Activated CD8-positive, alpha-beta memory T cell treated with anti-CD3 and anti-CD28 coated beads, Interleukin-2, amount 50 U/mL, for 48 hours (primary cell): Measurements from ENCODE around the gene PSMD6.

Source experiments
- DNase-seq: peaks from one replicate; pipeline ENCODE4 v3.0.0-alpha.2; 2020

The PSMD6 gene

DNA sequence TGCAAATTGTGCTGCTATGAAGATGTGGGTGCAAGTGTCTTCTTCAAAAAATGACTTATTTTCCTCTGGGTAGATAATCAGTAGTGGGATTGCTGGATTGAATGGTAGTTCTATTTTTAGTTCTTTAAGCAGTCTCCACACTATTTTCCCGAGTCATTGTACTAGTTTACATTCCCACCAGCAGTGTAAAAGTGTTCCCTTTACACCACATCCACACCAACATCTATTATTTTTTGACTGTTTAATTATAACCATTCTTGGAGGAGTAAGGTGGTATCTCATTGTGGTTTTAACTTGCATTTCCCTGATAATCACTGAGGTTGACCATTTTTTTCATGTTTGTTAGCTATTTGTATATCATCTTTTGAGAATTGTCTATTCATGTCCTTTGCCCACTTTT lies 19.7 kb upstream of the PSMD6 start:
- DNase-seq: no peak

GRCh38 chr3:64039981-64040733 lies 16.9 kb upstream of the PSMD6 start:
- DNase-seq: no peak

DNA sequence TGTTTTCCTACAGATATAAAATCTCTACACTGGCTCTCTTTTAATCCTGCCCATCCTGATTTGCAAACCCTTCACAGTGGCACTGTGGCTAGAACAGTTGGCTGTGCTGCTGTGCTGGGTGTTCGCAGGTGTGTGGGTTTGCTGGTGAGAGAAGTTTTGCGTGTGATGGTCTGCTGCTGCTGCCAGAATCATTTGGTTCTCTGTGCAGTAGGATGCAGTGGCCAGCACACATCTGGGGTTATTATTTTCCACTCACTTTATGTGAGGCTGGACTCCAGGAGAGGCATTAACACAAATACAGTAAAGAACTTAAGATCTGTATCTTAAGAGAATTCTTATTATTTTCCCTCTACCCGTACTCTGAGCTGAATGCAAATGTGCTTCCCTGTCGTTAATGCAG lies 16.0 kb upstream of the PSMD6 start:
- no peak for DNase-seq

DNA sequence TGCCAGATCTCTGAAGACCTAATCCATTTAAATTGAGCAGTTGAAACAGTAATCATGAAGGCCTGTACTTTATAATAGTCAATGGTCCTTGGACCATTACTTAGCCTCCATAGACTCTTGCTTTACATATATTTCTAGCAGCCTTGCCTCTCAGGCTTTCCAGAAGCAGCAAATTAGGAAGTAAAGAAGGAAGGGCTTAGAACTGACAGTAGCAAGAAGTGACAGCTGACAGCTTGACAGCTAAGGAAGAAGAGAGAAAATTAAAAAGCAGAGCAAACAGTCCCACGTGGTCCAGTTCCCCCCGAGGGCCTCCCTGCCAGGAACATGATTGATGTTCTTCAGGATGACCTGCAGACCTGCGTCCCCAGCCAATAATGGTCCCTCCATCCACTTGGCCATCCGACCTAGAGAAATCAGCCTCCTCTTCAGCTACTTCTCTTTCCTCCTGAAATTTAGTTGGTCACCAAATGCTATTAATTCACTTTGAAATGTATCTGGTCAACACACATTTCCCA lies 15.0 kb upstream of the PSMD6 start:
- no peak for DNase-seq

- no peak for DNase-seq
Observed at GRCh38 chr3:64037084-64037483, 13.8 kb upstream of the PSMD6 start.

GRCh38 chr3:64033069-64033468 lies 9.8 kb upstream of the PSMD6 start:
- DNase-seq: no peak

- no peak for DNase-seq
Observed at GRCh38 chr3:64031540-64032508, 8.5 kb upstream of the PSMD6 start.

DNA sequence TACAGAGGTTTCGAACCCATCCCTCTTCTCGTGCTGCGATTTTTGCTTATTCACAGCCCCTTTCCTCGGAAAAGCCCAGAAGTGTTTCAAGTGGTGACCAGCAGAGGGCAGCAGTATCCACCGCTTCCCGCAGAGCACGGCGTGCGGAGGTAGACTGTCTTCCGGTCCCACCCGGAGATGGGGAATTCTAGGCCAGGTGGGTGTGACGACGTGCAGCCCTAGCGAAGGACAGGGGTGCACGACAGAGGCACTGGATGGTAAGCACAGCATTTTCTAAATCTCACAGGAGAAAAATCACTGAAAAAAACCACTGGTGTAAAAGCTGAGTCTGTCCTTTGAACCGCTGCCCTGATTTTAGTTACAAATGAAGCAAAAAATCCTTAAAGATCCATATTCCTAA lies 7.4 kb upstream of the PSMD6 start:
- peak; percentile 86 for DNase-seq

GRCh38 chr3:64029287-64029686 lies 6.0 kb upstream of the PSMD6 start:
- DNase-seq: no peak

GRCh38 chr3:64028754-64029153 lies 5.5 kb upstream of the PSMD6 start:
- no peak for DNase-seq

DNA sequence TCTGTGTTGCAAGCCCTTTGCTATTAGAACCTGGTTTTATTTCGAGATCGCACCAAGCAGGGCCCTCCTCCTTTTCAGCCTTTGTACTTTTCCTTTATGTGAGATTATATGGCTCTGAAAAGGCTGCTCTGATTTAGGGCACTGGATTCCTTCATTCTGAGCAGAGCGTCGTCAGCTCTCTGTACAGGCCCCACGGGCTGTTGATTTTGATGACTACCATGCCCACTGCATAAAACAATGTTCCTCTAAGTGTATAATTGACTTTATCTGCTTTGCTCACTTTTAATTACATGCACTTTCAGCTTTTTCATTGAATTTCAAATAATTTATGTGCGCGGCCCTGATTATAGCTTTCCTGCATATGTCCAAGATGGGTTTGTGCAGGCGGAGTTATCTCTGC lies 4.4 kb upstream of the PSMD6 start:
- no peak for DNase-seq

DNA sequence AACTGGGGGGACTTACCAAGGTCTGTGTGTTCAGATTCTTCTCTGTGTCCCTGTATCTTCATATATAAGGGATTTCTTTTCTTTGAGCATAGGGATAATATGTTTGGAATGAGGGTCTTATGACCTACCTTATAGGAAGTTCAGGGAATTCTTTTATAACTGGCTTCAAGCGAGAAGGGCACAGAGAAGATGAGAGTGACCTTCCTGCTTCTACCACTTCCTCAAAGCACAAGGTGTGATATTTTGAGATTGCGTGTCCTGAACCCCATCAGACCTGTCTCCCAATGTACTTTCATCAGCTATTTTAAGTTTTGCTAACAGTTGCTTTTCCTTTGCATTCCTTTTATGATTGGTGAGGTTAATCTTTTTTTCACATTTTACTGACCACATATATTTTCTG lies 3.1 kb upstream of the PSMD6 start:
- no peak for DNase-seq

GRCh38 chr3:64023861-64024223 lies 548 bp upstream of the PSMD6 start:
- no peak for DNase-seq

DNA sequence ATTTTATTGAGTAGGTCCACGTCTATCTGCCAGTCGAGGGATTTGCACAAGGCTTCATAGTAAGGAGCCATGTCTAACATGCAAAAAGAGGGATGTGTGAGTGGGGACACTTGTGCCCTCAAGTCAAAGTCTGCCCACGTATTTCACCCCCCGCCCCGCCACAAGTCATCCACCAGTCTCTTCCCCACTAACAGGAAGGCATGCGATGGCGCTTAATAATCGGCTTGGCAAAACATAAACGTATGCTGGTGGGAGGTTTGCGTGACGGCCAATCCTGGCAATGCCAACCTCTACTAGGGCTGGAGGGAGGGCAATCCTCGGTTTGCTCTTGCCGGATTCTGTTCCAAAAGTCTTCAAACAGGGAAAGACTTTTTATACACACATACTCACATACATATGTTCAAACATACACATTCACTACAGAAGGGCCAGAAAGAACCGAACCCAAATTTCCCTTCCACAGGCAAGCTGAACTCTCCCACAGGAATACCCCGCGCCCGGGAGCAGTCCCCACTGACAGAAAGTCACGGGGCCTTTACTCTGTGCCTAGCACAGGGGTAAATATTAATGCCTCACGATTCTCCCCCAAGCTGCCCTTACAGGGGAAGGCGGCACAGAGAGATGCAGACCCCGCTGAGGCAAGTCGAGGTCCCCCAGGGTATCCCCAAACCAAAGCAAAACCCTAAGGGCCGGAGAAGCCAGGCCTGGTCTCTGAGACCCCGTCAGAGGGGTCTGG lies 675 bp downstream of the PSMD6 start:
- DNase-seq: peak; percentile 57

DNA sequence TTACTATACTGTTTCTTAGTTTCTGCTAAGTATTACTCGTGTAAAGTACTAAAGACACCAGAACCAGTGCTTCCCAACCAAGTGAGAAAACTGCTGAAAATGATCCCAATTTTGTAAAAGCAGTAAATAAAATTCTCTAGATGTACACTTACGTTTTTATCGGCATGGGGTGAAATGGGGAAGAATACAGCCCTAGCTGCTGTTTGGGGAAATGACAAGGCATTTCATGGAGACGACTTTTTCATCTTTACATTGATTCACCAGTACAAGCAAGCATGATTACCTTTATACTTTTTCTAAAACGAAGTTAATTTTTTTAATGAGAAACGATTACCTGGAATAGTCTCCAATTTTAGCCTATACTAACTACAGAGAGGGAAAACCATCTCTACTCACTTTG lies 1.4 kb downstream of the PSMD6 start:
- no peak for DNase-seq

- DNase-seq: no peak
Observed at GRCh38 chr3:64019879-64020278, 3.4 kb downstream of the PSMD6 start.

DNA sequence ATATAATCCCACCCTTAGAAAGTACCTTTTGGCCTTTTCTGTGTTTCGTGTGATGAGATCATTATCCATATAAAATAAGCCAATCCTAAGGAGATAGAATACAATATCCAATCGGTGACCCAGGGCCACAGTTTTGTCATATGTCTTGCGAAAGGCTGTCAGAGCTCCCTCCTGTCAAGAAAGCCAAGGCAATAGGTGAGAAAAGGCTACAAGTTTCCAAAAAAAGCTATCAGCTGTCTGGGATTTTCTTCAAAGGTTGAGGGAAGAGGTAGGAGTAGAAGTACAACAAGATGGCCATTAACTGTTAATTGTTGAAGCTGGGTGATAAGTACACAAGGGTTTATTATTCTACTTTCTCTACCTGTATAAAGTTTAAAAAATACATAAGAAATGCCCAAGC lies 4.0 kb downstream of the PSMD6 start:
- no peak for DNase-seq

DNA sequence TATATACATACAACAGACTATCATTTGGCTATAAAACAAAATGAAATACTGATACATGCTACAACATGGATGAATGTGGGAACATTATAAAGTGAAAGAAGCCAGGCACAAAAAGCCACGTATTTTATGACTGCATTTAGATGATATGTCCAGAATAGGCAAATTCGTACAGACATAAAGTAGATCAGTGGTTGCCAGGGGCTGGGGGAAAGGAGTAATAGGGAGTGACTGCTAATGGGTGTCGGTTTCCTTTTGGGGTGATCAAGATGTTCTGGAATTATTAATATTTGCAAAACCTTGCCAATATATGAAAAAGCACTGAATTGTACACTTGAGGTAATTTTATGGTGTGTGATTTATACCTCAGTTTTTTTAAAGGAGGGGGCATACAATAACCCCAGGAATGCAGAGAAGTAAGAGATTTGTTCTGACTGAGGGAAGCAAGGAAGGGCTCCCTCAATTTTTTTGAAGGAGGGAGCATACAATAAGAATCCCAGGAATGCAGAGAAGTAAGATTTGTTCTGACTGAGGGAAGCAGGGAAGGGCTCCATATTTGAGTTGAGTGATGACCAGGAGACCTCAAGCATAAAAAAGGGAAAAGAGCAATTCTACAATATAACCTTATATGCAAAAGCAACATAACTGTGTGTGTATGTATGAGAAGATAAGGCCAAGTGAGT lies 6.2 kb downstream of the PSMD6 start:
- no peak for DNase-seq

- DNase-seq: no peak
Observed at GRCh38 chr3:64011685-64012084, 11.6 kb downstream of the PSMD6 start.

- no peak for DNase-seq
Observed at GRCh38 chr3:64010199-64010598, 13.1 kb downstream of the PSMD6 start.

DNA sequence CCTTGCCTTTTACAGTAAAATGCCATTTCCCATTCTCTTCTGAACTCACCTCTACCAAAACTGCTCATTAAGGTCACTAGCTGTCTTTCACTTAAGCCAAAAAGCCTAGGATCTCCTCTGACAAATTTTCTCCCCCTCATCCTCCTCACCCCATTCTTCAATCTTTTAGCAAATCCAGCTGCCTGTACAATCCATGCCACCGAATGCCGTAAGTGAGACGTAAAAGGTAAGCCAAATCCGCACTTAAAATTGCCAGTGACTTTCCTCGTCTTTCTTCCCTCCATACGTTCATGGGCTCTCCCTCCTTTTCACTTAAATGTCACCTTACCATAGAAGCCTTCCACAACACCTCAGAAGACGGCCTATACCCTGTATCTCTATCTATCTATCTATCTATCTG lies 13.8 kb downstream of the PSMD6 start:
- no peak for DNase-seq

GRCh38 chr3:64008487-64009351 lies 14.6 kb downstream of the PSMD6 start:
- DNase-seq: no peak
